Lower lobe of right lung (tissue), 2 donors: Measurements from ENCODE around the gene WDFY3. TPM values are rescaled to one million over a fixed set of nuclear protein-coding genes. Genes with fewer than 3 reads are reported as not detected.

Experiments
- ATAC-seq, 2 donors: fragments of 200-7000 bp; cut with Tn5 transposase; one replicate each; pipeline ENCODE4 v1.9.1; 2020 to 2022; ENCODE audit warnings: mild to moderate bottlenecking in 2 of 2, moderate library complexity in 2 of 2
- DNase-seq: peaks from one replicate; pipeline ENCODE4 v3.0.0-alpha.2; 2020
- H3K27ac ChIP-seq: fragments of 200-600 bp; one replicate; pipeline ENCODE4 v1.8.0; 2022
- H3K27me3 ChIP-seq: fragments of 200-600 bp; one replicate; pipeline ENCODE4 v1.8.0; 2022; ENCODE audit warnings: low read depth
- H3K36me3 ChIP-seq: fragments of 200-600 bp; one replicate; pipeline ENCODE4 v1.8.0; 2022; ENCODE audit warnings: mild to moderate bottlenecking
- H3K4me1 ChIP-seq: fragments of 200-600 bp; one replicate; pipeline ENCODE4 v1.8.0; 2022
- H3K4me3 ChIP-seq: fragments of 200-600 bp; one replicate; pipeline ENCODE4 v1.8.0; 2022; ENCODE audit warnings: mild to moderate bottlenecking
- H3K9me3 ChIP-seq: fragments of 200-600 bp; one replicate; pipeline ENCODE4 v1.8.0; 2022
- CTCF ChIP-seq: fragments of 200-600 bp; IDR thresholded peaks from one replicate; pipeline ENCODE4 v1.8.0; 2022; ENCODE audit warnings: antibody characterized with exemption, mild to moderate bottlenecking
- intact Hi-C: fragments of 100-400 bp; cut with DNase I; formaldehyde crosslinking; loops from one replicate; pipeline ENCODE4 v1.11.0; 2022
- total RNA-seq: library from RNA; stranded (reverse); fragmentation: NEBNext Ultra II Directional; extraction: Animal tissue kit (Norgen Biotek cat#: 25700); gene quantifications from one replicate; pipeline ENCODE4 v1.2.1, GENCODE V29; 2021
- donor health status: DM: no; HTN: yes; CAD: no; lungs with severe emphysema.

WDFY3 gene
- total RNA-seq, 1 donor from 2014 or later = 125 TPM

GRCh38 chr4:84708406-84709135 lies 257.9 kb downstream of the WDFY3 start:
- ATAC-seq (no peak), DNase-seq (no peak)
- Histone ChIP-seq H3K9me3 (no peaks in the 10 kb centered on the region), H3K36me3 (peaks cover 86% of the 10 kb centered on the region), H3K4me1 (no peaks in the 10 kb centered on the region), H3K27ac (no peak overlapping the region), H3K4me3 (no peak overlapping the region), H3K27me3 (no peaks in the 10 kb centered on the region)
- no peak for TF ChIP-seq CTCF
- intact Hi-C loops = no loop called here

GRCh38 chr4:84706286-84706685 lies 260.2 kb downstream of the WDFY3 start:
- intact Hi-C loops = no loop called here
- H3K9me3 ChIP-seq = no peaks in the 10 kb centered on the region
- H3K27ac ChIP-seq = no peak overlapping the region
- no peak for TF ChIP-seq CTCF
- H3K27me3 ChIP-seq = no peaks in the 10 kb centered on the region
- no peak overlapping the region for H3K4me3 ChIP-seq
- no peaks in the 10 kb centered on the region for H3K4me1 ChIP-seq
- ATAC-seq (no peak), DNase-seq (no peak)
- peaks cover 86% of the 10 kb centered on the region for H3K36me3 ChIP-seq

- Histone ChIP-seq H3K36me3 (peaks cover 93% of the 10 kb centered on the region), H3K4me1 (no peaks in the 10 kb centered on the region), H3K4me3 (no peak overlapping the region), H3K27me3 (no peaks in the 10 kb centered on the region), H3K27ac (no peak overlapping the region), H3K9me3 (no peaks in the 10 kb centered on the region)
- no peak for TF ChIP-seq CTCF
- intact Hi-C loops = no loop called here
- DNase-seq = no peak
- no peak for ATAC-seq
Observed at GRCh38 chr4:84699001-84699671, 267.4 kb downstream of the WDFY3 start.

GRCh38 chr4:84697615-84698201 lies 268.8 kb downstream of the WDFY3 start:
- Histone ChIP-seq H3K4me1 (no peaks in the 10 kb centered on the region), H3K9me3 (no peaks in the 10 kb centered on the region), H3K27me3 (no peaks in the 10 kb centered on the region), H3K27ac (no peak overlapping the region), H3K36me3 (peaks cover 93% of the 10 kb centered on the region), H3K4me3 (no peak overlapping the region)
- intact Hi-C loops = no loop called here
- no peak for TF ChIP-seq CTCF
- DNase-seq = no peak
- ATAC-seq = no peak

GRCh38 chr4:84697159-84697558 lies 269.3 kb downstream of the WDFY3 start:
- no peaks in the 10 kb centered on the region for H3K4me1 ChIP-seq
- no peak overlapping the region for H3K27ac ChIP-seq
- H3K27me3 ChIP-seq = no peaks in the 10 kb centered on the region
- no peak for ATAC-seq
- no peaks in the 10 kb centered on the region for H3K9me3 ChIP-seq
- intact Hi-C loops = no loop called here
- H3K36me3 ChIP-seq = peaks cover 93% of the 10 kb centered on the region
- DNase-seq = no peak
- TF ChIP-seq CTCF = no peak
- no peak overlapping the region for H3K4me3 ChIP-seq
